ENCODE data around the gene PHIP. TPM values are rescaled to one million over a fixed set of nuclear protein-coding genes. Genes with fewer than 3 reads are reported as not detected.

PHIP gene
- total RNA-seq, 1 experiment from 2014 or later, result 53.6 TPM

DNA sequence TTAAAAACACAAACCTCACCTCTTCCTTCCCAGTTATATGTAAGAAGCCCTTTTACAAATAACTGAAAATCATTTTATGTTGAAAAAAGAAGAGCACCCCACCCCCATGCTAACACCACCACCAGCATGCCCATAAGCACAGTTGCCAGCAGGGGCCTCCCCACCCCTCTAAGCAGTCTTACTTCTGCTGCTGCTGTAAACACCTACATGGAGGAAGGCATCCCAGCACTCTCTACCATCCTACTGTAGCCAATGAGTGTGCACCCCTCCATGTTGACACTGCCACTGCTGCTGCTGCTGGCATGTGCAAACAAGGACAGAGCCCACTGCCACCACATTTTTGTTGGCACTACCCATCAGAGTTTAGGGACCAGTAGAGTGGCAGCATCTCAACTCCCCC, 49.6 kb upstream of the PHIP start:
- Histone ChIP-seq H3K4me2 (ENCODE audit: insufficient read depth, insufficient read length, low read length) (no peak overlapping the region), H3K23ac (ENCODE audit: insufficient read length, low read depth, low read length) (no peak overlapping the region), H3K18ac (ENCODE audit: insufficient read length, low read depth, low read length) (no peak overlapping the region), H4K20me1 (ENCODE audit: control insufficient read depth, insufficient read depth, insufficient read length) (no peaks in the 10 kb centered on the region), H3K27me3 (ENCODE audit: insufficient read depth, low read length) (no peaks in the 10 kb centered on the region), H2BK120ac (ENCODE audit: low read depth, low read length, poor library complexity, severe bottlenecking) (no peak overlapping the region), H2AK5ac (ENCODE audit: insufficient read length, low read length) (no peak overlapping the region), H4K91ac (ENCODE audit: insufficient read length, low read depth, low read length) (no peak overlapping the region), H2BK20ac (ENCODE audit: low read depth, low read length, poor library complexity, severe bottlenecking) (no peak overlapping the region), H3K79me2 (ENCODE audit: insufficient read depth, low read length) (no peaks in the 10 kb centered on the region), H3K4ac (ENCODE audit: low read depth, low read length) (no peak overlapping the region), H3K56ac (ENCODE audit: insufficient read length, low read depth, low read length) (no peak overlapping the region), H3K79me1 (ENCODE audit: insufficient read depth, low read depth, low read length, poor library complexity, severe bottlenecking) (no peaks in the 10 kb centered on the region), H2BK5ac (ENCODE audit: insufficient read length, low read length) (no peak overlapping the region), H3K14ac (ENCODE audit: insufficient read depth, low read length) (no peak overlapping the region), H3K9me3 (ENCODE audit: control insufficient read depth, low read depth, low read length) (no peaks in the 10 kb centered on the region), H3K23me2 (ENCODE audit: insufficient read length, low read depth, low read length, poor library complexity, severe bottlenecking) (no peaks in the 10 kb centered on the region), H4K8ac (replicated peaks; ENCODE audit: insufficient read length, low read depth, low read length) (no peak overlapping the region), H3K4me1 (ENCODE audit: insufficient read depth, low read length) (no peaks in the 10 kb centered on the region), H4K5ac (ENCODE audit: insufficient read length, low read depth, low read length) (no peak overlapping the region), H2BK15ac (ENCODE audit: low read depth, low read length) (no peak overlapping the region), H2BK12ac (ENCODE audit: insufficient read length, low read depth, low read length) (no peak overlapping the region), H3K27ac (ENCODE audit: insufficient read length, low read depth, low read length) (no peak overlapping the region), H2AFZ (ENCODE audit: low read length) (no peak overlapping the region), H3K9ac (ENCODE audit: extremely low read depth, insufficient read length, low read length) (no peak overlapping the region), H3T11ph (ENCODE audit: low read length) (no peak overlapping the region)
- no peak overlapping the region for H3K4me3 Mint-ChIP-seq
- H3K27ac Mint-ChIP-seq, result peak overlapping the region in 1 of 3 experiments; percentile 72; a peak in 1 of 7 replicates
- peaks cover 10 to 13% of the 10 kb centered on the region in 2 experiments for H3K4me1 Mint-ChIP-seq
- TF ChIP-seq, protein P1, sequence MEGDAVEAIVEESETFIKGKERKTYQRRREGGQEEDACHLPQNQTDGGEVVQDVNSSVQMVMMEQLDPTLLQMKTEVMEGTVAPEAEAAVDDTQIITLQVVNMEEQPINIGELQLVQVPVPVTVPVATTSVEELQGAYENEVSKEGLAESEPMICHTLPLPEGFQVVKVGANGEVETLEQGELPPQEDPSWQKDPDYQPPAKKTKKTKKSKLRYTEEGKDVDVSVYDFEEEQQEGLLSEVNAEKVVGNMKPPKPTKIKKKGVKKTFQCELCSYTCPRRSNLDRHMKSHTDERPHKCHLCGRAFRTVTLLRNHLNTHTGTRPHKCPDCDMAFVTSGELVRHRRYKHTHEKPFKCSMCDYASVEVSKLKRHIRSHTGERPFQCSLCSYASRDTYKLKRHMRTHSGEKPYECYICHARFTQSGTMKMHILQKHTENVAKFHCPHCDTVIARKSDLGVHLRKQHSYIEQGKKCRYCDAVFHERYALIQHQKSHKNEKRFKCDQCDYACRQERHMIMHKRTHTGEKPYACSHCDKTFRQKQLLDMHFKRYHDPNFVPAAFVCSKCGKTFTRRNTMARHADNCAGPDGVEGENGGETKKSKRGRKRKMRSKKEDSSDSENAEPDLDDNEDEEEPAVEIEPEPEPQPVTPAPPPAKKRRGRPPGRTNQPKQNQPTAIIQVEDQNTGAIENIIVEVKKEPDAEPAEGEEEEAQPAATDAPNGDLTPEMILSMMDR (conservative IDR thresholded peaks at IDR 0.05), result peak; percentile 59
- peak; percentile 72 for DNase-seq
- H3K36me3 Mint-ChIP-seq (ENCODE audit: insufficient read depth in 1 of 3, low read depth in 3 of 3), result peaks cover 0 to 5% (median 2%) of the 10 kb centered on the region in 3 experiments; a peak in 4 of 7 replicates
- peaks cover 5 to 7% of the 10 kb centered on the region in 2 experiments; a peak in 4 of 5 replicates for H3K9me3 Mint-ChIP-seq
- H3K27me3 Mint-ChIP-seq (ENCODE audit: low read depth), result no peaks in the 10 kb centered on the region; the same call in 1 of the 2 replicates

Data from H9 (cell line).